ENCODE measurements around the gene NOPCHAP1.
"Not testable (repeated sequence)": the region's sequence is repeated elsewhere in the genome, so short reads cannot be mapped to it uniquely, and the experiment has no call there.

NOPCHAP1 gene, protein sequence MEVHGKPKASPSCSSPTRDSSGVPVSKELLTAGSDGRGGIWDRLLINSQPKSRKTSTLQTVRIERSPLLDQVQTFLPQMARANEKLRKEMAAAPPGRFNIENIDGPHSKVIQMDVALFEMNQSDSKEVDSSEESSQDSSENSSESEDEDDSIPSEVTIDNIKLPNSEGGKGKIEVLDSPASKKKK

DNA sequence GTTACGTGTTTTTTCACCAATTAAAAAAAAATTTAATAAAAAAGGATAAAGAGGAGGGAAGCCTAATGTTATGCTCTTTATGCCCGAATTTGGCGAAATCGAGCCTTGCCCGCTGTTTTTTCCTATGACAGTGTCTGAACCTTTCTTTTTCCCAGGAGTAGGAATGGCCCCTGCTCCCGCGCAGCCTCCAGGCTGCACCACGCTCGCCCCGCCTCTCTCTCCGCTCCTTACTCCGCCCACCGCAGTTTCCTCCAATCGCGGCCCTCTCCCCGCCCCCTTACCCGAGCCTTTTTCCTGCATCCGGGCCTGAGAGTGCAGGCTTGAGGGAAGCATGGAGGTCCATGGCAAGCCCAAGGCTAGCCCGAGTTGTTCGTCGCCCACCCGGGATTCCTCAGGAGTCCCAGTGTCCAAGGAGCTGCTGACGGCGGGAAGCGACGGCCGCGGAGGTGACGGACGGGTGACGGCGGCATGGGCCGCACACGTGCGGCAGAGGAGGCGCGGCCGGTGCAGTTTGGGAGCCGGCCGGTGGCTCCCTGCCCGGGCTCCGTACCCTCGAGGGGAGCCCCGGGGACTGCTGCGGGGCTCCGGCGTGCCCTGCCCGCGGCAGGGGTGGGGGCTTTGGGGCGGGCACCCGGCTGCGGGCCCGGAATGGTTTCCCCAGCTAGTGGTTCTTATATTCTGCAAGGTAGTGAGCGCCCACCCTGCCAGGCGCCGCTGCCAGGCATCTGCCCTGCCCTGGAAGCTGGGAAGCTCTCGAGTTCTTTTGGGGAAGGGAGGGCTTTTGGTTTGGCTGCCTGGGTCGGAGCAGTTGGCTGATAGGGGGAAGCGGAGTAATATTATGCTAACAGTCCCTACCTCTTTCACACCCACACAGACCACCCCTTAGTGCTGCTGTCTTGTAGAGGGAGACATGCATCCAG lies at the start of gene NOPCHAP1:
TSS of gene NOPCHAP1 (plus strand) at position 295 of the 920 bp plus-strand sequence. CDS start at position 332, 37 bp downstream.
- peak; percentile 89 to 98 (median 95) for DNase-seq
- intact Hi-C loops (cut with DNase I) = no loop called here

DNA sequence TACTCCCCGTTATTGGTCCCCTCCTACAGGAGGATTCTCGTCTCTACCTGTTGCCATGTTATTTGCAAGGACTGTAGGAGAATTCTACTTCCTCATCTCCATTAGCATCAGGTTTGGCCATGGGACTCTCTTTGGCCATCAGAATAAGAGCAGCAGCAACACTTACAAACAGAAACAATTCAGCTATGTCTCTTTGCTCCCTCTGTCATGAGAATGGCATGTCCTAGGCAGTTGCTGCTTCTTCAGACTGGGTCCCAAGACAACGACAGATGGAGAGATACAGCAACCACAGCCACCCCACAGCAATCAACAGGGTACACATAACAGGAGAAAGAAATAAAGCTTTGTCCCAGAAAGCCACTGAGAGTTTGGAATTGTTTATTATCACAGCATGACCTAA lies 47.7 kb upstream of the NOPCHAP1 start:
- intact Hi-C loops (cut with DNase I) = no loop called here
- no peak for DNase-seq

DNA sequence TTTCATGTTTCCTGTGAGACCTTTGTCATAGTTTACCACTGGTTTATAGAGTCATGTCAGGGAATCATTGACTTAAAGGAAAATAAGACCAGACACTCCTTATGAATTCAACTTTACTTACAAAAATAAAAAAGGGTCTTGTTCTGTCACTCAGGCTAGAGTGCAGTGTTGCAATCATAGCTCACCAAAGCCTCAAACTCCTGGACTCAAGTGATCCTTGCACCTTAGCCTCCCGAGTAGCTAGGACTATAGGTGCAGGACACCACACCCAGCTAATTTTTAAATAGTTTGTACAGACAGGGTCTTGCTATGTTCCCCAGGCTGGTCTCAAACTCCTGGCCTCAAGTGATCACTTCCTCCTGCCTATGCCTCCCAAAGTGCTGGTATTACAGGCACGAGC lies 47.0 kb upstream of the NOPCHAP1 start:
- no peak for DNase-seq
- intact Hi-C loops (cut with DNase I) = no loop called here

DNA sequence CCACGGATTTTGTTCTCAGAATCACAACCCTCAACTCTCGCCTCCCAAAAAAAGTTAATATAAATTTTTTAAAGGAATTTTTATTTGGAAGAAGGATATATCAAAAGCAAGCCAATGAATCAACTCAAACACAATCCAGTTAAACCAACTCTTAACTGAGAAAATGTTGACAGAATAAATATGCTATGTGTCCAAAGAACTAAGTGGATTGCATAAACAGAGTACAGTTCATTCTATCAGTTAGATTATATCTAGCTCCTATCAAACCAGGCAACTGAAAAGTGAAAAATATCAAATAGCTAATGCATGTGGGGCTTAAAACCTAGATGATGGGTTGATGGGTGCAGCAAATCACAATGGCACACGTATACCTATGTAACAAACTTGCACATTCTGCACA lies 44.7 kb upstream of the NOPCHAP1 start:
- intact Hi-C loops (cut with DNase I) = no loop called here
- DNase-seq = no peak

DNA sequence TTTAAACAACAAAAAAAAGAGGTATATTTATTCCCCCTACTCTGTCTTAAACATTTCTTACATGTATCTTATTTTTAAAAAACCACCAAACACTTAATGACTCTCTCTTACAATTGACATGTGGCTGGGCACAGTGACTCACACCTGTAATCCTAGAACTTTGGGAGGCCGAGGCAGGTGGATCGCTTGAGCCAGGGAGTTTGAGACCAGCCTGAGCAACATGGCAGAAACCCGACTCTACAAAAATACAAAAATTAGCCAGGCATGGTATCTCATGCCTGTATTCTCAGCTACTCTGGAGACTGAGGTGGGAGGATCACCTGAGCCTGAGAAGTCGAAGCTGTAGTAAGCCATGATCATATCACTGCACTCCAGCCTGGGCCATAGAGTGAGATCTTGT lies 44.0 kb upstream of the NOPCHAP1 start:
- intact Hi-C loops (cut with DNase I) = no loop called here
- DNase-seq = no peak

DNA sequence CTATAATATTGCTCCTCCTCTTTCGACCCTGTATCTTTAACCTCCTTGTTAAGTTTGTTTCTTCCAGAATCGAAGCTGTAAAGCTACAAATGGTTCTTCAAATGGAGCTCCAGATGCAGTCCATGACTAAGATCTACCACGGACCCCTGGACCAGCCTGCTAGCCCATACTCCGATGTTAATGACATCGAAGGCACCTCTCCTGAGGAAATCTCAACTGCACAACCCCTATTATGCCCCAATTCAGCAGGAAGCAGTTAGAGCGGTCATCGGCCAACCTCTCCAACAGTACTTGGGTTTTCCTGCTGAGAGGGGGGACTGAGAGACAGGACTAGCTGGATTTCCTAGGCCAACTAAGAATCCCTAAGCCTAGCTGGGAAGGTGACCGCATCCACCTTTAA lies 42.7 kb upstream of the NOPCHAP1 start:
- DNase-seq; intact Hi-C loops (cut with DNase I): not testable (repeated sequence)

DNA sequence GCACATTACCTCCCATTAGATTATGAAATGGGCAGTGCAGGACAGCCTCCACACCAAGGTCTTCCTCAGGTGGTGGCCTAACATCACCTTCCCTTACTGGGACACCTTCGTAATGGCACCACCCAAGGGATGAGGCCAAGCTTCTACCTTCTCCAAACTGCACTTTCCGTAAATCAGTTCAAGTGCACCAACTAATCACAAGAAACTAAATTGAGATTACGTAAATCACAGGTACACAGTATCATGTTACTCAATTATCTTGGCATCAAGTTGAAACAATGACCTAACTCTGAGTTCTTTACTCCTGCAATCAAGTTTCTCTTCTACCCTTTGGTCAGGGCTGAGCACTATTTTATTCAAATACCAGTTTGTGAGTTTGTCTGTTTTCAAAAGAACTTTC lies 41.9 kb upstream of the NOPCHAP1 start:
- no peak for DNase-seq
- intact Hi-C loops (cut with DNase I) = no loop called here

DNA sequence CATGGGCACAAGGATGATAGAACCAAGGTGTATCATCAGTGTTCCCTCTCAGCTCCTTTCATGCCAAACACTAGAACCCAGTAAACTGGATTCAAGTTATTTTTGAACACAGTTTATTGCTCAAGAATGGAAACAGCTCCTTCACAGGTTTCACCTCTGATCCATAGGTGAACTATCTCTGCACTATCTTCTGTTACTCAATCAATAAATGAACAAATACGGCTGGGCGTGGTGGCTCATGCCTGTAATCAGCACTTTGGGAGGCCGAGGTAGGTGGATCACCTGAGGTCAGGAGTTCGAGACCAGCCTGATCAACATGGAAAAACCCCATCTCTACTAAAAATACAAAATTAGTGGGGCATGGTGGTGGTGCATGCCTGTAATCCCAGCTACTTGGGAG lies 37.4 kb upstream of the NOPCHAP1 start:
- intact Hi-C loops (cut with DNase I); DNase-seq: not testable (repeated sequence)

DNA sequence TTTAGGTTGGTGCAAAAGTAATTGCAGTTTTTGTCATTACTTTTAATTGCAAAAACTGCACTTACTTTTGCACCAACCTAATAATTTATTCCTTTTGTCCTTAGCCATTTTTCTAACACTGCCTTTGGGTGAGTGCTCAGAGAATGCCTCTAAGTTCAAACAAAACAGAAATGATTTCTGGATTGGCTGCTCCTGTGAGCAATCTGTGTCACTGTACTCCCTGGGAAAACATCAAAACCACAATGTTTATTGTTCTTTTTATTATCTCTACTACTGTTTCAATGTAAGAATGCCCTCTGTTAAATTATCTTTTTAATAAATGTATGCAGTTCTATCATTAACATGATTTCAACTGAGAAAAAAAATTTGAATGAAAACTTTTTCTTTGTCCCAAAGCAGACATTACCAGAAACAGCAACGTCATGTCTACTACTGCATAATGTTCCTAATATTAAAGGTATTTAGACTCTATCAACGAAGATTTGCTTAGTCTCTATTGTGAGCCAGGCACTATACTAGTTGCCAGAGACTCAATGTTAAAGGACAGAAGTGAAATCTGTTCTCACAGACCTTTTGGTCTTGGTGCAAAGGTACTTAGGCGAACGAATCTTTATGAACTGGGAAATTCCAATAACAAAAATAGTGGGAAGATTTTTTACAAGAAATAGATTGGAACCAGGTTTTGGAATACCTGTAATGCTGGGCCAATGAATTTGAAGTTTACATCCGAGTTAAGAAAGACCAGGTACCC lies 34.2 kb upstream of the NOPCHAP1 start:
- no peak for DNase-seq
- intact Hi-C loops (cut with DNase I) = no loop called here

DNA sequence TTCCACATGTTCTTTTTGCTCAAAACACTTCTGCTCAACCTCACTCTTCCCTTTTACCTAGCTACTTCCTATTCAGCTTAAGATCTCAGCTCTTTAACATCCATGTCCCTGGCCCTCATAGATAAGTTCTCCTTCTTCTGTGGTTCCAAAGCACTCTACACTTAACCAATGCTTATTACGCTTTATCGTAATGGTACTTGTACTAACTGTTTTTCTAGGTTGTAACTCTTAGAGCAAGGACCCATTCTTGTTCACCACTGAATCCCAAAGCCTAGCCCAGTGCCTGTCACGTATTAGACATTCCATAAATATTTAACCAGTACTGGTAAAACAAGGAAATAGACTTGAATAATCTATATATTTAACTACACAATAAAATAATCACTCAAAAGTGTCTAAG lies 33.3 kb upstream of the NOPCHAP1 start:
- intact Hi-C loops (cut with DNase I) = no loop called here
- DNase-seq = no peak

DNA sequence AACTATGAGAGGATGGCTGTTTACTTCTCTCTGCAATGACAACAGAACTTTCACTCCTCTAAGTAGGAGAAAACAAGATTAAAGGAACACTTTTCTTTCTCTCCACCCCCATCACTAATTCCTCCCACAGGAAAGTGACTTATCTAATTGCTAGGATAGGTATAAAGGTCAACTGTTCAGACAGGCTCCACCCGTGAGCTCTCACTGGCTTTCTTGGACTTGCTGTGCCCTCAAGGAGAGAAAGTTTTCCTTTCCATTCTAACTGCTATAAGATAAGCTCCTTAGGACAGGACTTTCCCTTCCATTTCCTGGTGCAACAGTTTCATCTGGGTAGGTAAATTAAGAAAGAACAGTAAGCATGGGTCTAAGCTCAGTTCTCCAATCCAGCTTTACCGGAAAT lies 32.8 kb upstream of the NOPCHAP1 start:
- intact Hi-C loops (cut with DNase I) = no loop called here
- DNase-seq = no peak

DNA sequence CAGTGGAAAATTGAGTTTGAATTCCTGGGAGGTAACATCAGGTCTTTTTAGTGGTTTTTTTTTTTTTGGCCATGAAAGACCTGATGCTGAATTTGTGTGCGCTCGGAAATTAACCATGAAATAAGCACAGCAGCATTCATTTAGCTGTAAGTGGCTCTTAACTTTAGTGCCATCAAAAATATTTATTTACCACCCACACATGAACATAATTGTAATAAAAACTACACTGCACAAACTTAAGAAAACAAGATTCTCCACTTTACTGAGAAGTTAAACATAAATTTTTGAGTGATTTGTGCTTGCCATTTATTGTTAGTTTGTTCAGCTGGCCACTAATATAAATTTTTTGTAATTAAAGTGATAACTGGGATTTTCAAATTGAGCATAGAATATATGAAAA lies 30.4 kb upstream of the NOPCHAP1 start:
- intact Hi-C loops (cut with DNase I) = no loop called here
- no peak for DNase-seq

DNA sequence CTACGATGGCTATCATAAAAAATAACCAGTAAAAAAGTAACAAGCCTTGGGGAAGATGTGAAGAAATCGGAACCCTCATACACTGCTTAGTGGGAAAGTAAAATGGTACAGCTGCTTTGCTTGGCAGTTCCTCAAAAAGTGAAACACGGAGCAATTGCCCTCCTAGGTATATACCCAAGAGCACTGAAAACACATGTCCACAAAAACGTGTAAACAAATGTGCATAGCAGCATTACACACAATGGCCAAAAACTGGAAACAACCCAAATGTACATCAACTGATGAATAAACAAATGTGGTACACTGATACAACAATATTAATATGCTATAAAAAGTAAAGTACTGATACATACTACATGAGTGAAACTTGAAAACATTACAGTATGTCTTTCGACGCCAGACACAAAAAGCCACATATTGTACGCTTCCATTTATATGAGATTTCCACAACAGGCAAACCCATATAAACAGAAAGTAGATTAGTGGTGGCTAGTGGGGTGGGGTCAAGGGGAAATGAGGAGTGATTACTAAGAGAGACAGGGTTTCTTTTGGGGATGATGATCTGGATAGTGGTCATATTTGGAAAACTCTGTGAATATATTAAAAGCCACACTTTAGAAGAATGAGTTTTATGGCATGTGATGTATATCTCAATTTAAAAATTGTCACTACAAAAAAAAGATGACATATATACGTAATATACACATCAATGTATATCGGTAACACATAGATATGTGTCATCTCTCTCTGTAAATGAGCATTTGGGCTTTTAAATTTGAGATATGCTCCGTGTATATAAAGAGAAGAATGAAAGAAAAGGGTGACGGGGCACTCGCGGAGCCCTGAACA lies 29.0 kb upstream of the NOPCHAP1 start:
- intact Hi-C loops (cut with DNase I) = no loop called here
- no peak for DNase-seq

DNA sequence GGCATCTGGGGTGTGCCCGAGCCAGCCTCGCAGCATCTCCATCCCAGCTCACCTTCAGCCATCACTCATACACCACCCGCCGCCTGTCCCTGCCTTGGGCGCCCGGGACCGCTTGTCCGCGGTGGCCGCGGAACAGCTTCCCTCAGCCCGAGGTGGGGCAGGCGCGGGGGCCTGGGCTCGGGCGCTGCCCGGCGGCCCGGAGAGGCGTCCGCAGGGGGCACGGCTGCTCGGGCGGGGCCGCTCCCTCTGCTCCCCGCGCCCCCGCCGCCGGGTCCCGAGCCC lies 28.5 kb upstream of the NOPCHAP1 start:
- intact Hi-C loops (cut with DNase I) = no loop called here
- peak in 32 of 42 donors; percentile 9 to 63 (median 29) for DNase-seq

DNA sequence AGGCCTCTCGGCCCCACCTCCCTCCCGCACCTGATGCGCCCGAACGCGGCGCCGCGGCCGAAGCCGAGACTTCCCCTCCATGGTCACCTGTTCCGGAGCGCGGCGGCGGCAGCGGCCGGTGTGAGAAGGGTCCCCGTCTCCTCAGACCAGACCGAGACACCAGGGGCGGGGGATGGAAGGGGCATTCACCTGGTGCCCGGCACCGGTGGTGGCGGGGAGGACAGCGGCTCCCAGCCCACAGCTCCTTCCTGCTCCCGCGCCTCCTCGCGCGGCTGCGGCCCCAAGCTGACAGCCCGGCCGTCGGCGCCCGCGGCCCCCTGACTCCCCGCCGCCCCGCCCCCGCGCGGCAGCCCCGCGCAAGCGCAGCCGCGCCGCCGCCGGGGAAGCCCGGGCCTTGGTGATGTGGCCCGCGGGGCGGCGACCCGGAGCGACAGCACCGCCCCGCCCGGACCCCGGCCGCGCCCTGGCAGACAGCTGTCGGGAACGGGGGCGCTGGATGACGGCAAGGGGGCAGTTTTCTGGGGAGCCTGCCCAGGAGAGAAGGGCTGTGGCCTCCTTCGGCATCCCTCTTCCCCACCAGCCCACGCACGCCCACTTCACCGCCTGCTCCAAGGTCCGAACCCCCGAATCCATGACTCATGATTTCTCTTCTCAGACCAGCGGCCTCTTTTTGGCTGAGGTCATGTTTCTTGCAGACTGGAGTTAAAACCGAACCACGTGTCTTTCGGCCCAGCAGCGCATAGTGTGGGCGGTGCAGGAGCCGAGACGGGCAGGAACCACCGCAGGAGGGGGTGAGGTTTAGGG lies 27.9 kb upstream of the NOPCHAP1 start, which contains the start of gene SLC41A2:
TSS of gene SLC41A2 (minus strand) at position 290 of the 804 bp plus-strand sequence. CDS start 29,763 bp downstream, outside the sequence.
- intact Hi-C loops (cut with DNase I) = no loop called here
- DNase-seq = peak; percentile 30 to 91 (median 73)

DNA sequence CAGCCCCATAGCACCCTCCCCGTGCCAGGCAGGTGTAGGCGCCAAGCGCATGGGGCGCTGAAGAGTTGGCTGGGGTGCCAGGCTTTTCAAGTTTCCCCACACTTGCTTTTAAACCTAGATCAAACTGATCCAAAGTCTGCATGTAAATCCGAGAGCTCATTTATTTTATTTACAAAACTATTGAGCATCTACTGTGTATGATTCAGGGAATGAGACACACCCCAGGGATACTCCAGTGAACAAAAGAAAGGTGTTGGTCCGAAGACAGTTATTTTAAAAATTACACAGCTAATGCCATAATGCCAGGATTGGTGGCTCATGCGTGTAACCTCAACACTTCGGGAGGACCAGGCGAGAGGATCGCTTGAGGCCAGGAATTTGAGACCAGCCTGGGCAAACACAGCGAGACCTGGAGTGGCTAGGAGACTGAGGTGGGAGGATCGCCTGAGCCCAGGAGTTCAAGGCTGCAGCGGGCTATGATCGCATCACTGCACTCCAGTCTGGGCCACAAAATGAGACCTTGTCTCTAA lies 27.2 kb upstream of the NOPCHAP1 start:
- intact Hi-C loops (cut with DNase I) = no loop called here
- DNase-seq = peak in 1 of 42 donors; percentile 14

DNA sequence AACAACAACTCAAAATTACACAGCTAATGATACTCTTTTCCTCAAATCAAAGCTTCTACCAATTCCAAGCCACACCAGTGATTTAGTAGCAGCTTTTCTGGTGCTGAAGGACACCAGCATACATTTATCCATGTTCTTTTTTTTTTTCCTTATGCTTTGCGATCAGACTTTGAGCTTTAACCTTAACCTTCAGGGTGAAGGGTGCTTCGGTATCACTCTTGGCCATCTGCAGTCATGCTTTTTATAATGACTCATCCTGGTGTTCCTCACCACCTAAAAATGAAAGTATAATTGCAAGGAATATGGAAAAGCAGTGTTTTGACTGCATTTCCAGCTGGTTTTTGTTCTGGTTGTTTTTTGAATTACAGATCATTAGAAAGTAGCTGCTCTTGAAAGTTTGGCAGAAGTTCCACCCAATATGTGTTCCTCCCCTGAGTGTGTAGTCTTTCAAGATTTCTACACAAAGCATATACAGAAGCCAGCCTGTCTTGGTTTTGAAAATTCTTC lies 26.7 kb upstream of the NOPCHAP1 start:
- no peak for DNase-seq
- intact Hi-C loops (cut with DNase I) = no loop called here

DNA sequence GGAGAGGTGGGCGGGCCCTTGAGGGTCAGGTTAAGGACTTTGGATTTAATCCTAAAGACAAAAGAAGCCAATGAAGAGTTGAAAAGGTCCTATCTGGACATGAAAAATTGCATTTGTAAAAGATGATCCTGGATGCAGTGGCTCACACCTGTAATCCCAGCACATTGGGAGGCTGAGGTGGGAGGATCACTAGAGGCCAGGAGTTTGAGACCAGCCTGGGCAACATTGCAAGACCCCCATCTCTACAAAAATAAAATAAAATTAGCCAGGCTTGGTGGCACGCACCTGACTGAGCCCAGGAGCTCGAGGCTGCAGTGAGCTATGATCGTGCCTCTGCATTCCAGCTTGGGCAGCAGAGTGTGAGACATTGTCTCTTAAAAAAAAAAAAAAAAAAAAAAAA lies 25.7 kb upstream of the NOPCHAP1 start:
- intact Hi-C loops (cut with DNase I) = no loop called here
- no peak for DNase-seq
